ENCODE results near the gene MDM1. TPM values are rescaled to one million over a fixed set of nuclear protein-coding genes. Genes with fewer than 3 reads are reported as not detected.

Gene MDM1
- total and polyA plus RNA-seq, 11 donors: 4.0 to 8.4 (median 5.8) TPM

DNA sequence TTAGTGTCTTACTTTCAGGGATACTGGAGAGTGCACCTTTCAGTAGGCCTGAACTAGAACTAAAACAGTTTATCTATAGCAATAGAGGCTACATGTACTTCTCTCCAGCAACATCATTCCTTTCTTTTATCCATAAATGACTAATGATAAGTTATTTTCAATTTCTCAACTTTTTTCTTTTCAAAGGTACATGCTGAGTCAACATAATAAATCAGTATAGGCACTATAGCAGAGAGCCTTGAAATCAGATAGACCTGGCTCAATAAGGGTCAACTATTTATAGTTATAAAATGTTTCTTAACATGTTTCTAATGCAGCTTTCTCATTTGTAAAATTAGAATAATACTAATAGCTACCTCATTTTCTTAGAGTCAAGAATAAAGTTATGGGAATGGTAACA, 84.4 kb downstream of the MDM1 start:
- H3K4me3 ChIP-seq: no peak overlapping the region
- peaks cover 0 to 13% (median 1%) of the 10 kb centered on the region in 12 donors for H3K4me1 ChIP-seq
- ATAC-seq (no peak), DNase-seq (no peak)
- TF ChIP-seq, protein P1, sequence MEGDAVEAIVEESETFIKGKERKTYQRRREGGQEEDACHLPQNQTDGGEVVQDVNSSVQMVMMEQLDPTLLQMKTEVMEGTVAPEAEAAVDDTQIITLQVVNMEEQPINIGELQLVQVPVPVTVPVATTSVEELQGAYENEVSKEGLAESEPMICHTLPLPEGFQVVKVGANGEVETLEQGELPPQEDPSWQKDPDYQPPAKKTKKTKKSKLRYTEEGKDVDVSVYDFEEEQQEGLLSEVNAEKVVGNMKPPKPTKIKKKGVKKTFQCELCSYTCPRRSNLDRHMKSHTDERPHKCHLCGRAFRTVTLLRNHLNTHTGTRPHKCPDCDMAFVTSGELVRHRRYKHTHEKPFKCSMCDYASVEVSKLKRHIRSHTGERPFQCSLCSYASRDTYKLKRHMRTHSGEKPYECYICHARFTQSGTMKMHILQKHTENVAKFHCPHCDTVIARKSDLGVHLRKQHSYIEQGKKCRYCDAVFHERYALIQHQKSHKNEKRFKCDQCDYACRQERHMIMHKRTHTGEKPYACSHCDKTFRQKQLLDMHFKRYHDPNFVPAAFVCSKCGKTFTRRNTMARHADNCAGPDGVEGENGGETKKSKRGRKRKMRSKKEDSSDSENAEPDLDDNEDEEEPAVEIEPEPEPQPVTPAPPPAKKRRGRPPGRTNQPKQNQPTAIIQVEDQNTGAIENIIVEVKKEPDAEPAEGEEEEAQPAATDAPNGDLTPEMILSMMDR (IDR thresholded peaks at IDR 0.05): no peak
- no peak for TF ChIP-seq POLR2A (IDR thresholded peaks at IDR 0.05)
- intact Hi-C loops (cut with DNase I): no loop called here
- H3K27ac ChIP-seq: peak overlapping the region in 1 of 12 donors; percentile 3
- H3K36me3 ChIP-seq: no peaks in the 10 kb centered on the region
- H3K27me3 ChIP-seq: no peaks in the 10 kb centered on the region
- no peaks in the 10 kb centered on the region for H3K9me3 ChIP-seq

DNA sequence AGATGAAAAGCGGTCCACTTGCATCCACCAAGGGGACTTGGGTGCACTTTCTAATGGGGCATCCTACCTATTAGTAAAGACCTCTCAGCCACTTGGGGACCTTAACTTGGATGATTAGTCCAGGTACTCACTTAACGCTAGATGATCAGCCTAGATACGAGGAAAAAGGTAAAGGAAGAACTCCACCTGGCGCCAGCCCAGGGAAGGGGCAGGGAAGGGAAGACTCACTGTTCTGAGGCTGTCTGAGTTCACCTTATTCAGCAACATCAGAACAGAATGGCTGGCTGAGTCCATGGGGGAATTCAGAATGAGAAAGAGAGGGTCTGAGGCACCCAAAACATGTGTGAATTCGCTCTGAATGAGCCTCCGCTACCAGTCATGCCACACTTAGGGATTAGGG, 85.8 kb downstream of the MDM1 start:
- peak overlapping the region in 1 of 12 donors; percentile 78 for H3K27ac ChIP-seq
- H3K9me3 ChIP-seq: no peaks in the 10 kb centered on the region
- H3K27me3 ChIP-seq: no peaks in the 10 kb centered on the region
- ATAC-seq (no peak), DNase-seq (no peak)
- H3K36me3 ChIP-seq: no peaks in the 10 kb centered on the region
- intact Hi-C loops (cut with DNase I): no loop called here
- TF ChIP-seq, protein P1 (IDR thresholded peaks at IDR 0.05): no peak
- TF ChIP-seq POLR2A (IDR thresholded peaks at IDR 0.05): no peak
- H3K4me3 ChIP-seq: no peak overlapping the region
- H3K4me1 ChIP-seq: peaks cover 0 to 19% (median 3%) of the 10 kb centered on the region in 12 donors
- WGBS, 4 donors: 86 to 97% (median 90%) methylated on average over 6 of the region's 6 CpGs

DNA sequence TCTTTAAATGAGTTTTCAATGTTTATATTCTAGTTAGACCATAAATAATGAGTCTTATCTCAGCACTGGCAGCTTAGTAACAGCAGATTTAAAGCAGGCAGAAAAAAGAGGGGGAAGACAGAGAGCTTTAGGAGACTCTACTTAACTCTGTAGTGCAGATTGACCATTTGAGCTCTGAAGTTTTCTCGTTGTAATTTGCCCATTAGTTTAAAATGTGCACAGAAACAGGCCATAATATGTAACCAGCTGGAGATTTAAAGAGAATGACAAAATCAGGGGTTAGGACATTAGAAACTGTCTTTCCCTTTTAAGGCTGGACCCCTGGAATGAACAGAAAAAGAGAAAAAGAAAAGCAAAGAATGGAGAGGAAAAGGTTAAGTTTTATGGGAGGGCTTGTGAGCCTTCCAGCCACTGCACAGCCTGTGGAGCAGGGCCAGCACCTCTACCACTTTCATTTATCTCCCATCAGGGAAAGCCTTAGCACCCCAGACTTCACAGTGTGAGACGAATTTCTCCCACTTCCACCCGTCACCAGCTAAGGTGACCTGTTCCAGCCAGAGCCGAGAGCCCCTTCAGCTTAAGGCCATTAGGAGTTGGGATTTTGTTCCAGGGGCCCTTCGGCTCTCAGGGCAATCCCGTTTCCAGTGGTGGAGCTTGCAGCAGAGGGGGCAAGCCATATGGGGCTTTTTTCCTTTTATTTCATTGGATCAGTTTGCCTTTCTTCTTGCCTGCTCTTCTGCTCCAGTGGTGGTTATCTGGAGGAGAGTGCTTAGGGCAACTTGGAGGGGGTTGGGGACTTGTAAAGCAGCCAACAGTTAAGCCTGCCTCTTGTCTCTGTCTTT, 86.8 kb downstream of the MDM1 start:
- intact Hi-C loops (cut with DNase I): no loop called here
- Histone ChIP-seq H3K27ac (peak overlapping the region in 2 of 12 donors; percentile 26 to 78), H3K9me3 (no peaks in the 10 kb centered on the region), H3K27me3 (no peaks in the 10 kb centered on the region), H3K4me3 (peak overlapping the region in 9 of 12 donors; percentile 7 to 50 (median 32)), H3K4me1 (peaks cover 0 to 28% (median 7%) of the 10 kb centered on the region in 12 donors), H3K36me3 (no peaks in the 10 kb centered on the region)
- TF ChIP-seq POLR2A (IDR thresholded peaks at IDR 0.05): no peak
- TF ChIP-seq, protein P1 (IDR thresholded peaks at IDR 0.05): no peak
- ATAC-seq (peak in 3 of 4 donors; percentile 36 to 58 (median 54)), DNase-seq (no peak)
- WGBS, 4 donors: 19 to 24% (median 22%) methylated on average over 6 of the region's 6 CpGs

Other genes starting within 250 kb of the MDM1 start
- gene IFNG, start 172.6 kb downstream of the MDM1 start, total RNA-seq: 1 to 10 TPM in 1 of 9 donors, under 1 TPM in 1, not detected in 7; 0.20 to 1.3 TPM
- gene IFNG, start 172.6 kb downstream of the MDM1 start, polyA plus RNA-seq: not detected
- gene IL26, start 106.6 kb downstream of the MDM1 start, total RNA-seq: not detected
- not detected for gene IL26, start 106.6 kb downstream of the MDM1 start, polyA plus RNA-seq
- not detected for gene IL22, start 78.8 kb downstream of the MDM1 start, total RNA-seq
- gene IL22, start 78.8 kb downstream of the MDM1 start, polyA plus RNA-seq: not detected

Measured in heart left ventricle (tissue), 16 donors.